ENCODE measurements around the gene VIL1.

The VIL1 gene

GRCh38 chr2:218406949-218407618, 11.8 kb upstream of the VIL1 start:
- no peak for DNase-seq

GRCh38 chr2:218407717-218408116, 11.2 kb upstream of the VIL1 start:
- no peak for DNase-seq

- no peak for DNase-seq
Measured at GRCh38 chr2:218418321-218418716, 604 bp upstream of the VIL1 start.

GRCh38 chr2:218419630-218420216, 800 bp downstream of the VIL1 start:
- DNase-seq: no peak

GRCh38 chr2:218421027-218421426, 2.1 kb downstream of the VIL1 start:
- no peak for DNase-seq

- DNase-seq: no peak
Measured at GRCh38 chr2:218422403-218423086, 3.6 kb downstream of the VIL1 start.

GRCh38 chr2:218423584-218423983, 4.7 kb downstream of the VIL1 start:
- no peak for DNase-seq

- DNase-seq: no peak
Measured at GRCh38 chr2:218425531-218425930, 6.6 kb downstream of the VIL1 start.

- DNase-seq: no peak
Measured at GRCh38 chr2:218427741-218428140, 8.8 kb downstream of the VIL1 start.

GRCh38 chr2:218428846-218429558, 10.1 kb downstream of the VIL1 start:
- no peak for DNase-seq

- no peak for DNase-seq
Measured at GRCh38 chr2:218429911-218430692, 11.2 kb downstream of the VIL1 start.

- DNase-seq: no peak
Measured at GRCh38 chr2:218430721-218431120, 11.8 kb downstream of the VIL1 start.

GRCh38 chr2:218431878-218432277, 13.0 kb downstream of the VIL1 start:
- DNase-seq: no peak

- DNase-seq: no peak
Measured at GRCh38 chr2:218432676-218433365, 13.9 kb downstream of the VIL1 start.

GRCh38 chr2:218434456-218434855, 15.5 kb downstream of the VIL1 start:
- no peak for DNase-seq

GRCh38 chr2:218435003-218435982, 16.4 kb downstream of the VIL1 start:
- DNase-seq: no peak

GRCh38 chr2:218436992-218437391, 18.1 kb downstream of the VIL1 start:
- DNase-seq: no peak

GRCh38 chr2:218437969-218438368, 19.0 kb downstream of the VIL1 start:
- DNase-seq: no peak

GRCh38 chr2:218438596-218438995, 19.7 kb downstream of the VIL1 start:
- no peak for DNase-seq

GRCh38 chr2:218444692-218445357, 25.9 kb downstream of the VIL1 start:
- no peak for DNase-seq
